B cell (primary cell): ENCODE results near the gene PPARD. TPM values are rescaled to one million over a fixed set of nuclear protein-coding genes. Genes with fewer than 3 reads are reported as not detected.

Source experiments
- ATAC-seq: fragments of 200-7000 bp; cut with Tn5 transposase; one replicate; pipeline ENCODE4 v1.10.0; 2021; ENCODE audit warnings: low read depth, mild to moderate bottlenecking, moderate number of reproducible peaks, moderate library complexity
- CTCF ChIA-PET: fragments of 350-600 bp; sonication (Branson Sonifier 250); formaldehyde crosslinking; loops from one replicate; lab custom pipeline; 2021; ENCODE audit warnings: antibody characterized with exemption, inconsistent platforms; lab: Charles Lee
- POLR2A ChIA-PET: fragments of 350-600 bp; sonication (Branson Sonifier 250); formaldehyde crosslinking; loops from one replicate; lab custom pipeline; 2021; ENCODE audit warnings: antibody characterized with exemption; lab: Charles Lee
- DNase-seq: peaks from one replicate; pipeline ENCODE4 v3.0.0; 2013
- H2AFZ ChIP-seq: 2 replicates; pipeline ENCODE4 v1.6.1; 2012; ENCODE audit warnings: mild to moderate bottlenecking, low read depth, low read length; ENCODE audit not compliant: insufficient read depth, poor library complexity, severe bottlenecking
- H3K27ac ChIP-seq, 2 donors: 1 replicate in 1 of 2; 2 replicates in 1 of 2; pipeline ENCODE4 v1.5.1; 2012 to 2013; ENCODE audit warnings: low read length in 2 of 2, mild to moderate bottlenecking in 2 of 2, moderate library complexity in 1 of 2
- H3K27me3 ChIP-seq, 4 experiments: fragments of 200-600 bp in 1 of 4; sonication (generic) in 1 of 4; replicated peaks in 1 of 4; 1 replicate in 2 of 4; 2 replicates in 2 of 4; pipeline versions ENCODE4 v1.6.1 to v1.7.0; 2013 to 2016; ENCODE audit warnings: low read length in 3 of 4, mild to moderate bottlenecking in 2 of 4, mixed read lengths in 1 of 4, moderate library complexity in 1 of 4; ENCODE audit not compliant: insufficient read depth in 4 of 4, control insufficient read depth in 3 of 4; ENCODE audit errors: control extremely low read depth in 1 of 4
- H3K36me3 ChIP-seq, 2 experiments: replicated peaks in 1 of 2; 1 replicate in 1 of 2; 2 replicates in 1 of 2; pipeline versions ENCODE4 v1.6.1 to v1.7.1; 2013; ENCODE audit warnings: low read length in 1 of 2; ENCODE audit not compliant: insufficient read depth in 2 of 2, control insufficient read depth in 1 of 2; ENCODE audit errors: control extremely low read depth in 1 of 2, extremely low read depth in 1 of 2
- H3K4me1 ChIP-seq, 2 donors: fragments of 200-600 bp in 1 of 2; sonication (generic) in 1 of 2; 1 replicate in 1 of 2; 2 replicates in 1 of 2; pipeline versions ENCODE4 v1.5.1 to v1.6.1; 2013 to 2017; ENCODE audit warnings: low read length in 2 of 2; ENCODE audit not compliant: control insufficient read depth in 2 of 2, insufficient read depth in 2 of 2
- H3K4me2 ChIP-seq: replicated peaks from 2 replicates; pipeline ENCODE3; 2012; ENCODE audit warnings: mild to moderate bottlenecking, low read depth, low read length; ENCODE audit not compliant: poor library complexity, severe bottlenecking
- H3K4me3 ChIP-seq, 5 experiments: fragments of 200-600 bp in 1 of 5; sonication (generic) in 1 of 5; 1 replicate in 3 of 5; 2 replicates in 2 of 5; pipeline versions ENCODE4 v1.5.1 to v1.7.0; 2011 to 2016; ENCODE audit warnings: low read length in 4 of 5, mild to moderate bottlenecking in 4 of 5, low read depth in 2 of 5, control low read depth in 1 of 5, moderate library complexity in 1 of 5; ENCODE audit not compliant: insufficient read depth in 1 of 5; ENCODE audit errors: control extremely low read depth in 1 of 5, extremely low read depth in 1 of 5
- H3K79me2 ChIP-seq: fragments of 200-600 bp; sonication (generic); one replicate; pipeline ENCODE4 v1.6.0; 2016; ENCODE audit warnings: low read length; ENCODE audit not compliant: control insufficient read depth, insufficient read depth
- H3K9ac ChIP-seq: fragments of 200-600 bp; sonication (generic); 2 replicates; pipeline ENCODE4 v1.6.1; 2017; ENCODE audit warnings: mild to moderate bottlenecking, low read length, moderate library complexity
- H3K9me3 ChIP-seq, 3 donors: one replicate each; pipeline versions ENCODE4 v1.6.1 to v1.7.1; 2013; ENCODE audit warnings: low read length in 2 of 3; ENCODE audit not compliant: control insufficient read depth in 2 of 3, insufficient read depth in 1 of 3; ENCODE audit errors: control extremely low read depth in 1 of 3
- H4K20me1 ChIP-seq: 2 replicates; pipeline ENCODE4 v1.6.0; 2012; ENCODE audit warnings: mild to moderate bottlenecking, low read length; ENCODE audit not compliant: insufficient read depth, control insufficient read depth, poor library complexity, severe bottlenecking
- H3K27ac Mint-ChIP-seq: one replicate; pipeline ENCODE4 v1.8.0; 2021; ENCODE audit warnings: mixed read lengths
- H3K27me3 Mint-ChIP-seq: one replicate; pipeline ENCODE4 v1.8.0; 2021; ENCODE audit warnings: mixed read lengths
- H3K4me1 Mint-ChIP-seq: one replicate; pipeline ENCODE4 v1.8.0; 2021; ENCODE audit warnings: mixed read lengths
- H3K4me3 Mint-ChIP-seq: one replicate; pipeline ENCODE4 v1.8.0; 2021; ENCODE audit warnings: mixed read lengths
- H3K9me3 Mint-ChIP-seq: one replicate; pipeline ENCODE4 v1.8.0; 2022; ENCODE audit warnings: mixed read lengths; ENCODE audit not compliant: insufficient read depth
- EZH2 ChIP-seq: IDR thresholded peaks from 2 replicates; pipeline ENCODE4 v1.6.1; 2012; ENCODE audit warnings: borderline replicate concordance, low read depth, mild to moderate bottlenecking, moderate library complexity, low read length; ENCODE audit not compliant: insufficient read depth, poor library complexity, severe bottlenecking
- WGBS: methylation state at CpG from one replicate; pipeline ENCODE4 v1.1.5; 2013; ENCODE audit warnings: missing lambda C conversion rate; ENCODE audit not compliant: insufficient coverage; 5-methylcytosine and 5-hydroxymethylcytosine counted together
- intact Hi-C: fragments of 100-400 bp; cut with micrococcal nuclease; formaldehyde crosslinking; loops from one replicate; pipeline ENCODE4 v1.10.0; 2022
- polyA plus RNA-seq: library from polyadenylated mRNA; depleted of rRNA; stranded (reverse); fragments of >200 nt; gene quantifications from 2 replicates; pipeline ENCODE4 v1.2.3, GENCODE V29; 2012
- total RNA-seq, 2 donors: library from RNA; stranded (reverse); fragments of 120-200 nt in 1 of 2; gene quantifications; 1 replicate in 1 of 2; 2 replicates in 1 of 2; pipeline versions ENCODE4 v1.2.3 to v1.2.4, GENCODE V29; 2013 to 2022
- TF ChIP-seq, protein P1 (sequence below): fragments of 200-600 bp; IDR thresholded peaks from one replicate; pipeline ENCODE4 v1.8.0; 2022; ENCODE audit warnings: antibody characterized with exemption, mild to moderate bottlenecking

The PPARD gene
- total and polyA plus RNA-seq, 2 donors (not counting 1 experiment from before 2014, with no cell fraction given) = 37.9 to 38.9 TPM

DNA sequence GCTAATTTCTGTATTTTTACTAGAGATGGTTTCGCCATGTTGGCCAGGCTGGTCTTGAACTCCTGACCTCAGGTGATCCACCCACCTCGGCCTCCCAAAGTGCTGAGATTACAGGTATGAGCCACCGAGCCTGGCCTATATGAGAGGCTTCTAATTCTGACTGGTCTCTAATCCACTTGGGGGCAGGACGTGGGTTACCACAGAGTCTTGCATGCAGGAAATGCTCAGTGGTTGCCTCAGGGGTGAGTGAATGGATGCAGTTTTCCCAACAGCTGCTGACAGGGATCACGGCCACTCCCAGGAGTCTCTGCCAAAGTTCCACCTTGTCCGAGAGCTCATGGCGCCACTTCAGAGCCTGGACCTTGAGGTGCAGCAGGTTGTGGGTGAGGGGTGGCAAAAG lies 103.3 kb downstream of the PPARD start:
- ChIA-PET POLR2A (no interaction called here), CTCF (interaction anchor here (7.0 to 8.0 kb wide), 2 partner anchors 97 to 102 kb away, joined by 54 to 205 read pairs; partner anchors contain the start of gene PPARD)
- no peaks in the 10 kb centered on the region for H3K9me3 ChIP-seq
- Mint-ChIP-seq H3K27me3 (no peaks in the 10 kb centered on the region), H3K4me1 (peaks cover 5% of the 10 kb centered on the region), H3K9me3 (no peaks in the 10 kb centered on the region), H3K4me3 (no peak overlapping the region), H3K27ac (no peak overlapping the region)
- no peaks in the 10 kb centered on the region for H3K79me2 ChIP-seq
- H2AFZ ChIP-seq = no peak overlapping the region
- H3K27me3 ChIP-seq = no peaks in the 10 kb centered on the region
- DNase-seq (no peak), ATAC-seq (no peak)
- H3K4me3 ChIP-seq = no peak overlapping the region
- no peak for TF ChIP-seq EZH2
- TF ChIP-seq, protein P1, sequence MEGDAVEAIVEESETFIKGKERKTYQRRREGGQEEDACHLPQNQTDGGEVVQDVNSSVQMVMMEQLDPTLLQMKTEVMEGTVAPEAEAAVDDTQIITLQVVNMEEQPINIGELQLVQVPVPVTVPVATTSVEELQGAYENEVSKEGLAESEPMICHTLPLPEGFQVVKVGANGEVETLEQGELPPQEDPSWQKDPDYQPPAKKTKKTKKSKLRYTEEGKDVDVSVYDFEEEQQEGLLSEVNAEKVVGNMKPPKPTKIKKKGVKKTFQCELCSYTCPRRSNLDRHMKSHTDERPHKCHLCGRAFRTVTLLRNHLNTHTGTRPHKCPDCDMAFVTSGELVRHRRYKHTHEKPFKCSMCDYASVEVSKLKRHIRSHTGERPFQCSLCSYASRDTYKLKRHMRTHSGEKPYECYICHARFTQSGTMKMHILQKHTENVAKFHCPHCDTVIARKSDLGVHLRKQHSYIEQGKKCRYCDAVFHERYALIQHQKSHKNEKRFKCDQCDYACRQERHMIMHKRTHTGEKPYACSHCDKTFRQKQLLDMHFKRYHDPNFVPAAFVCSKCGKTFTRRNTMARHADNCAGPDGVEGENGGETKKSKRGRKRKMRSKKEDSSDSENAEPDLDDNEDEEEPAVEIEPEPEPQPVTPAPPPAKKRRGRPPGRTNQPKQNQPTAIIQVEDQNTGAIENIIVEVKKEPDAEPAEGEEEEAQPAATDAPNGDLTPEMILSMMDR = no peak
- WGBS = 64% methylated on average over 7 of the region's 7 CpGs
- H3K36me3 ChIP-seq = no peaks in the 10 kb centered on the region
- no peak overlapping the region for H3K27ac ChIP-seq
- intact Hi-C loops = no loop called here
- H3K4me1 ChIP-seq = peaks cover 0 to 4% of the 10 kb centered on the region in 2 donors
- no peak overlapping the region for H3K9ac ChIP-seq
- H3K4me2 ChIP-seq = no peak overlapping the region
- no peaks in the 10 kb centered on the region for H4K20me1 ChIP-seq

DNA sequence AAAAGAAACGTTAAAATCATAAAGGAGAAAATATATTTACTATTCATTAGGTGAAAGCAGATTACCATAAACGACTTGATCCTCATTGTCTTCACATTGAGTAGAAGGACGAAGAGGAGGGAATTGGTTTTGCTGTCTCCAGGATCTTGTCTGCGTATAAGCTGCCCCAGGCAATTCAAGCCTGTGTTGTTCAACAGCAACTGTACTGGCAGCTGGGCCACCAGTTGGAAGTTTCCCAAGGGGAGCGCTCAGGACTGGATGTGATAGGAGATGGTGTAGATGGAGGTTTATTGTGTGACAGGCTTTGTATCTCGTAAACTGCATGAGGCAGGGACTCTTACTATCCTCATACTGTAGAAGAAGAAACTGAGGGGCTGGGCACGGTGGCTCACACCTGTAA lies 105.8 kb downstream of the PPARD start:
- Histone ChIP-seq H3K9ac (no peak overlapping the region), H3K27ac (no peak overlapping the region), H3K36me3 (no peaks in the 10 kb centered on the region), H3K27me3 (no peaks in the 10 kb centered on the region), H4K20me1 (no peaks in the 10 kb centered on the region), H3K79me2 (no peaks in the 10 kb centered on the region), H3K4me1 (peaks cover 11 to 19% of the 10 kb centered on the region in 2 donors), H3K4me2 (no peak overlapping the region), H2AFZ (no peak overlapping the region), H3K9me3 (no peaks in the 10 kb centered on the region), H3K4me3 (no peak overlapping the region)
- H3K4me1 Mint-ChIP-seq = peaks cover 22% of the 10 kb centered on the region
- TF ChIP-seq, protein P1 = no peak
- no peak for TF ChIP-seq EZH2
- H3K4me3 Mint-ChIP-seq = no peak overlapping the region
- H3K27me3 Mint-ChIP-seq = no peaks in the 10 kb centered on the region
- ATAC-seq (no peak), DNase-seq (no peak)
- CTCF ChIA-PET = interaction anchor here (1.0 to 11.4 kb wide), 15 partner anchors 11 to 159 kb away, joined by 3 to 205 read pairs (median 8); partner anchors contain the start of genes DEF6, PPARD and RPL10A
- POLR2A ChIA-PET = no interaction called here
- H3K9me3 Mint-ChIP-seq = no peaks in the 10 kb centered on the region
- intact Hi-C loops = no loop called here
- no peak overlapping the region for H3K27ac Mint-ChIP-seq
- 89% methylated on average over 3 of the region's 7 CpGs for WGBS
